Measurements from ENCODE around the gene NLRP9. TPM values are rescaled to one million over a fixed set of nuclear protein-coding genes. Genes with fewer than 3 reads are reported as not detected.

Gene NLRP9
- total and polyA plus RNA-seq, 2 of the 8 experiments (the other 6 are each of a cell fraction or from before 2014, with no cell fraction given) = not detected

- Histone ChIP-seq H3K79me2 (ENCODE audit: control insufficient read depth in 1 of 2, insufficient read depth in 2 of 2, low read length in 2 of 2) (peaks cover 0 to 18% of the 10 kb centered on the region in 2 experiments; a peak in 1 of 4 replicates), H3K27ac (ENCODE audit: low read depth, low read length) (no peak overlapping the region), H2BK12ac (ENCODE audit: low read depth, low read length) (no peak overlapping the region), H4K5ac (ENCODE audit: insufficient read length, low read depth, low read length) (no peak overlapping the region), H3K56ac (replicated peaks; ENCODE audit: insufficient read length, low read depth, low read length) (no peak overlapping the region), H3K4me2 (ENCODE audit: insufficient read depth in 1 of 2, low read depth in 2 of 2, low read length in 2 of 2) (no peak overlapping the region), H2AK5ac (ENCODE audit: low read depth, low read length) (no peak overlapping the region), H3K23ac (ENCODE audit: insufficient read length) (no peak overlapping the region), H3K9me3 (ENCODE audit: insufficient read depth in 2 of 2, low read depth in 1 of 2, low read length in 1 of 2) (no peaks in the 10 kb centered on the region), H3K4me3 (ENCODE audit: extremely low read depth in 1 of 4, insufficient read depth in 2 of 4, low read depth in 3 of 4, low read length in 4 of 4) (no peak overlapping the region), H3K4me1 (replicated peaks in 1 of 4; ENCODE audit: control insufficient read depth in 3 of 4, insufficient read depth in 4 of 4, low read length in 3 of 4) (no peaks in the 10 kb centered on the region), H3K36me3 (ENCODE audit: control insufficient read depth in 2 of 4, insufficient read depth in 4 of 4, low read length in 3 of 4) (peaks cover 2 to 54% (median 14%) of the 10 kb centered on the region in 4 experiments; a peak in 6 of 8 replicates), H3K23me2 (ENCODE audit: low read depth, low read length) (no peaks in the 10 kb centered on the region), H3K9ac (replicated peaks in 1 of 4; ENCODE audit: extremely low read depth in 1 of 4, low read depth in 3 of 4, low read length in 3 of 4) (no peak overlapping the region), H2AFZ (ENCODE audit: low read length) (no peak overlapping the region), H3K79me1 (ENCODE audit: low read depth, low read length) (peaks cover 5% of the 10 kb centered on the region), H3K27me3 (replicated peaks in 1 of 4; ENCODE audit: control insufficient read depth in 3 of 4, extremely low read depth in 1 of 4, insufficient read depth in 3 of 4, low read length in 3 of 4) (no peaks in the 10 kb centered on the region; a peak in 1 of 7 replicates), H2BK15ac (ENCODE audit: low read length) (no peak overlapping the region), H2BK5ac (ENCODE audit: low read depth, low read length) (no peak overlapping the region), H4K91ac (replicated peaks; ENCODE audit: insufficient read length, low read length) (no peak overlapping the region), H4K20me1 (replicated peaks in 1 of 2; ENCODE audit: control insufficient read depth in 1 of 2, insufficient read depth in 2 of 2, low read length in 2 of 2) (peaks cover 1 to 39% of the 10 kb centered on the region in 2 experiments), H2BK20ac (ENCODE audit: low read length) (no peak overlapping the region), H4K8ac (ENCODE audit: extremely low read depth, insufficient read depth, low read length) (no peak overlapping the region), H3K18ac (ENCODE audit: extremely low read depth, low read length) (no peak overlapping the region), H3K14ac (ENCODE audit: insufficient read length) (no peak overlapping the region), H3K4ac (replicated peaks; ENCODE audit: insufficient read length, low read depth, low read length) (no peak overlapping the region), H2BK120ac (replicated peaks; ENCODE audit: low read depth, low read length) (no peak overlapping the region)
- ChIA-PET POLR2A (ENCODE audit: partially characterized antibody) (interaction anchor here (1.5 kb wide), 1 partner anchor 13 kb away, joined by 4 read pairs; no protein-coding TSS in a partner anchor), CTCF (ENCODE audit: partially characterized antibody) (interaction anchor here (2.2 to 2.7 kb wide), 2 partner anchors 14 to 17 kb away, joined by 6 to 9 read pairs; no protein-coding TSS in a partner anchor)
- DNase-seq (ENCODE audit: low read depth in 1 of 2, low spot score in 2 of 2) (no peak), FAIRE-seq (no peak)
- WGBS, 2 experiments (ENCODE audit: extremely low coverage in 1 of 2, insufficient coverage in 1 of 2, insufficient read length in 1 of 2, insufficient replicate concordance in 2 of 2, low coverage in 1 of 2, low lambda C conversion rate in 2 of 2, missing lambda C conversion rate in 1 of 2) = 91% methylated on average over 18 of the region's 27 CpGs; no CpG with 5 or more reads in 1 of the 2 experiments
- TF ChIP-seq GTF2F1 (IDR thresholded peaks at IDR 0.05; ENCODE audit: borderline replicate concordance, low read depth, low read length) (no peak), ATF3 (IDR thresholded peaks at IDR 0.05; ENCODE audit: insufficient read depth, low read depth, low read length) (no peak), CEBPB (IDR thresholded peaks at IDR 0.05; ENCODE audit: low read depth, low read length) (no peak), MAX (IDR thresholded peaks at IDR 0.05) (no peak), ATF2 (IDR thresholded peaks at IDR 0.05; ENCODE audit: low read length) (no peak), HDAC6 (IDR thresholded peaks at IDR 0.05; ENCODE audit: low read depth, low read length) (no peak), HDAC2 (IDR thresholded peaks at IDR 0.05; ENCODE audit: borderline replicate concordance in 1 of 2, low read depth in 2 of 2, low read length in 2 of 2) (no peak), SIRT6 (IDR thresholded peaks at IDR 0.05; ENCODE audit: low read length) (no peak), RAD21 (IDR thresholded peaks at IDR 0.05 in 1 of 2, conservative IDR thresholded peaks at IDR 0.05 in 1 of 2; ENCODE audit: low read depth in 2 of 2, low read length in 2 of 2) (no peak)
These were observed 49.6 kb downstream of the NLRP9 start for GRCh38 chr19:55688422-55689218.

All from H1 (cell line).